ENCODE results near the gene SSBP4.

DNA sequence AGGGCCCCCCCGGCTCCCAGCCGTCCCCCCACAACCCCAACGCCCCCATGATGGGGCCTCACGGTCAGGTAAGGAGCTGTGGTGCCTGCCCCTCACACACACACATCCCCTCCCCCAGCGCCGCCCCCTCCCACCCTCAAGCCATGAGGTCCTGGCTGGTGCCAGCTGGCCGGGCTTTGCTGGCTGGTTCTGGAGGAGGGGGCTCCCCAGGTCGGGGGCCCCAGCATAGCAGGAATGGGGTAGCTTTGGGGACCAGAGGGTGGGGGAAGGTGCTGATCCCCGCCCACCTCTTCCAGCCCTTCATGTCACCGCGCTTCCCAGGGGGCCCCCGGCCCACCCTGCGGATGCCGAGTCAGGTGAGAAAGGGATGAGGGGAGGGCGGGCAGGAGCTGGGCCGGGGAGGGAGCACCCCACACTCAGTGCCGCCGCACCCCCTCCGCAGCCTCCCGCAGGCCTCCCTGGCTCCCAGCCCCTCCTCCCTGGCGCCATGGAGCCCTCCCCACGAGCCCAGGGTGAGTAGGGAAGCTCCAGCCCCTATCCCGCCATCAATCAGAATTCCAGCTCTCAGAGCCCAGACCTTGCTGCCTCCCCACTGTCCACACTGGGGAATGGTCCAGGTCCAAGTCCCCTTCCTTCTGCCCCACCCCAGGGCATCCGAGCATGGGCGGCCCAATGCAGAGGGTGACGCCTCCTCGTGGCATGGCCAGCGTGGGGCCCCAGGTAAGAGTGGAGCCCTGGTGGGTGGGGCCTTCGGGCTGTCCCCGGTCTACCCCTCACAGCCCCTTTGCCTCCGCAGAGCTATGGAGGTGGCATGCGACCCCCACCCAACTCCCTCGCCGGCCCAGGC lies 12.4 kb downstream of the SSBP4 start:
- TF ChIP-seq, protein P1, sequence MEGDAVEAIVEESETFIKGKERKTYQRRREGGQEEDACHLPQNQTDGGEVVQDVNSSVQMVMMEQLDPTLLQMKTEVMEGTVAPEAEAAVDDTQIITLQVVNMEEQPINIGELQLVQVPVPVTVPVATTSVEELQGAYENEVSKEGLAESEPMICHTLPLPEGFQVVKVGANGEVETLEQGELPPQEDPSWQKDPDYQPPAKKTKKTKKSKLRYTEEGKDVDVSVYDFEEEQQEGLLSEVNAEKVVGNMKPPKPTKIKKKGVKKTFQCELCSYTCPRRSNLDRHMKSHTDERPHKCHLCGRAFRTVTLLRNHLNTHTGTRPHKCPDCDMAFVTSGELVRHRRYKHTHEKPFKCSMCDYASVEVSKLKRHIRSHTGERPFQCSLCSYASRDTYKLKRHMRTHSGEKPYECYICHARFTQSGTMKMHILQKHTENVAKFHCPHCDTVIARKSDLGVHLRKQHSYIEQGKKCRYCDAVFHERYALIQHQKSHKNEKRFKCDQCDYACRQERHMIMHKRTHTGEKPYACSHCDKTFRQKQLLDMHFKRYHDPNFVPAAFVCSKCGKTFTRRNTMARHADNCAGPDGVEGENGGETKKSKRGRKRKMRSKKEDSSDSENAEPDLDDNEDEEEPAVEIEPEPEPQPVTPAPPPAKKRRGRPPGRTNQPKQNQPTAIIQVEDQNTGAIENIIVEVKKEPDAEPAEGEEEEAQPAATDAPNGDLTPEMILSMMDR (IDR thresholded peaks at IDR 0.05; ENCODE audit: insufficient read depth, low read length, poor library complexity, severe bottlenecking) = no peak
- no peak for TF ChIP-seq EZH2phosphoT487 (conservative IDR thresholded peaks at IDR 0.05; ENCODE audit: low read length)

Measured in SU-DHL-6 (cell line).